Activated naive CD4-positive, alpha-beta T cell treated with anti-CD3 and anti-CD28 coated beads, Interleukin-2, amount 50 U/mL, for 16 hours (primary cell): ENCODE data around the gene PLPPR5.
A peak's percentile ranks its signal among the peaks of the same experiment; 100 is the strongest.
"Not testable (repeated sequence)": the region's sequence is repeated elsewhere in the genome, so short reads cannot be mapped to it uniquely, and the experiment has no call there.

Experiments used
- DNase-seq: peaks from one replicate; pipeline ENCODE4 v3.0.0-alpha.2; 2020

The PLPPR5 gene, protein sequence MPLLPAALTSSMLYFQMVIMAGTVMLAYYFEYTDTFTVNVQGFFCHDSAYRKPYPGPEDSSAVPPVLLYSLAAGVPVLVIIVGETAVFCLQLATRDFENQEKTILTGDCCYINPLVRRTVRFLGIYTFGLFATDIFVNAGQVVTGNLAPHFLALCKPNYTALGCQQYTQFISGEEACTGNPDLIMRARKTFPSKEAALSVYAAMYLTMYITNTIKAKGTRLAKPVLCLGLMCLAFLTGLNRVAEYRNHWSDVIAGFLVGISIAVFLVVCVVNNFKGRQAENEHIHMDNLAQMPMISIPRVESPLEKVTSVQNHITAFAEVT

DNA sequence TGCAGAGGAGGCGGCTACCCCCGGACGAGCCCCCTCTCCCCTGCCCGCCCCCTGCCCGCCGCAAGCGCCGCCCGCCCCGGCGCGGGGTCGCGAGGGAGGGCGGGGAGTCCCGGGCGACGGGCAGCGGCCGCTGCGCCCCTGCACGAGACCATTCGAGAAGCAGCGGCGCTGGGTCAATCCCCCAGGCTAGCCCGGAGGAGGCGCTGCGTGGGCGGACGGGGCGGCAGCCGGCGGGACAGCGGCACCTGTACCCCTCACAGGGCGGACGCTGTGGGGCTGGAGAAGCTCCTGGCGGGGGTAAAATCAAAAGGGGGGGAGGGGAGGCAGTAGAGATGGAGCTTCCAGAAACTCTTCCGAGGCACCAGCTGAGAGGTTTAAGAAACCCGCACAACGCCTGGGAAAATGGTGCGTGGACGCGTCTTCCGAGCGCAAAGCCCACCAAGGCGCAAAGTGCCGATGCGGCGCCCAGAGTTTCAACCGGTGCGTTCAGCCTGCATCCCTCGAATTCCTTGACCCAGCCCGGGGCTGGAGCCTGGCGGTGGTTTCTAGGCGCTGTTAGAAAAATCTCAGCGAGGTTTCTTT, at the start of gene PLPPR5:
TSS of gene PLPPR5 (minus strand) at position 1 of the 582 bp plus-strand sequence. CDS start 190 bp downstream, outside the sequence.
- DNase-seq: peak; percentile 21

GRCh38 chr1:99051611-99052283, 47.1 kb upstream of the PLPPR5 start:
- DNase-seq: no peak

GRCh38 chr1:99049745-99050144, 45.1 kb upstream of the PLPPR5 start:
- no peak for DNase-seq

GRCh38 chr1:99036746-99037145, 32.1 kb upstream of the PLPPR5 start:
- not testable (repeated sequence) for DNase-seq

GRCh38 chr1:99018313-99018712, 13.7 kb upstream of the PLPPR5 start:
- DNase-seq: no peak

- no peak for DNase-seq
Observed at GRCh38 chr1:99017655-99018054, 13.0 kb upstream of the PLPPR5 start.

DNA sequence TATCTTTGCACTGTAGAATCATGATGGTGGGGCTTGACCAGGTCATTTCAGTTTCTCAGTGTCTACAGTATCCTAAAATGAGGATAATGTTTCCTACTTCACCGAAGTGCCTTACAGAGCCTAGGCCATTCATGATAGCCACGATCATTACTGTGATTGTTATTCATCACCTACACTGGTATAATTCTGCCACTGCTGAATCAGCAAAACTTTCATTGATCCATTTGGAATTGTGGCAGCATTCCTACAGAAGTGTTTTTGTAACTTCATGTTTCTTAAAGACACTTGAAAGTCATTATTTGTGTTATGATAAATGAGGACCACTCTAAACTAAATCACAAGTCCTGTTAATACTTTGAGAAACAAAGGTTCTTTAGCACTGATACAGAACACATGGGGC, 6.0 kb upstream of the PLPPR5 start:
- no peak for DNase-seq

- DNase-seq: no peak
Observed at GRCh38 chr1:99007366-99007765, 2.7 kb upstream of the PLPPR5 start.

DNA sequence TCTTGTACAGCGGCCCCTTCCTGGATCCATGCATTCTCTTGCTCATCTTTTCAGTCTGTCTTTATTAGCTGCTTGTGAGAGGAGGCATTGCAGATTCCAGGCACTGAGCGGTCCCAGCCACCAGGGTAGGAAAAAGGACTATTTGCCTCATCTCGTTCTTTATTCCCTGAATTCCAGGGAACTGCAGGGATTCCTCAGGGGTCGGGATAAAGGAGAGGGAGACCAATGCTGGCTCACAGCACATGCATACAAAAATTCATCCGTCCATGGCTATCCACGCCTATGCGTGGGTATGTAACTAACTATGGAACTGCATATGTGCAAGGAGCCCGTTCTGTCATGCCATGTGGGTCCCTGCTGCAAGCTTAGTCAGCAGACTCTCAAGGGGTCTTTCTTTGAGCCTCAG, 879 bp upstream of the PLPPR5 start:
- no peak for DNase-seq

- peak; percentile 22 for DNase-seq
Observed at GRCh38 chr1:99004254-99004860, 304 bp downstream of the PLPPR5 start.

DNA sequence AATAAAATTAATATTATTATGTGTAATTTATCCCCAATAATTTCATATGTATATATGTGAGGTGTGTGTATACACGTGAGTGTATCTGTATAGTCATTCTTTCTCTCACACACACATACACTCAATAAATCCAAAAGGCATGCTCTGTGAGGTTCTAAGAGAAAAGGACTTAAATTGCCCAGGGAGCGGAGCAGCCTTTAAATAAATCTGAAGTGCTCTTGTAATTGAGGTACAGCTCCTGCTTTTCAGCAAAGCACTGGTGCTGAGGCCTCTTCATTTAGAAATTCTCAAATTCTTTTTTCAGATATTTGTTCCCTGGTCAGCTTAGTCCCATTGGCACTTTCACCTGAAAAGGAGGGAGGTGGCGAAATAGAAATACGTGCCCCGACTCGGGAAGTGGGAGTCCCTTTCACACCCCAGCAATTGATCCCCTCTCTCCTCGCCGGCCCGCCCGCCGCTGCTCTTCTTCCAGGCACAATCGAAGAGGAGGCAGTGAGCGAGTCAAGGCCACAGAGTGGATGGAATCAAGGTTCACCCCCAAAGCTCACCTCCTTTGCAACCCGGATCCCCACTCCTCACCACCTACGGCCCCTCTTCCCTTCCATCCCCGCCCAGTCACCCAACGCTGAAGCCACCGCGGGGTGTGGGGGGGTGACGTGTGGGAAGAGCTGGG, 944 bp downstream of the PLPPR5 start:
- DNase-seq: no peak

- no peak for DNase-seq
Observed at GRCh38 chr1:98992844-98993243, 11.8 kb downstream of the PLPPR5 start.

DNA sequence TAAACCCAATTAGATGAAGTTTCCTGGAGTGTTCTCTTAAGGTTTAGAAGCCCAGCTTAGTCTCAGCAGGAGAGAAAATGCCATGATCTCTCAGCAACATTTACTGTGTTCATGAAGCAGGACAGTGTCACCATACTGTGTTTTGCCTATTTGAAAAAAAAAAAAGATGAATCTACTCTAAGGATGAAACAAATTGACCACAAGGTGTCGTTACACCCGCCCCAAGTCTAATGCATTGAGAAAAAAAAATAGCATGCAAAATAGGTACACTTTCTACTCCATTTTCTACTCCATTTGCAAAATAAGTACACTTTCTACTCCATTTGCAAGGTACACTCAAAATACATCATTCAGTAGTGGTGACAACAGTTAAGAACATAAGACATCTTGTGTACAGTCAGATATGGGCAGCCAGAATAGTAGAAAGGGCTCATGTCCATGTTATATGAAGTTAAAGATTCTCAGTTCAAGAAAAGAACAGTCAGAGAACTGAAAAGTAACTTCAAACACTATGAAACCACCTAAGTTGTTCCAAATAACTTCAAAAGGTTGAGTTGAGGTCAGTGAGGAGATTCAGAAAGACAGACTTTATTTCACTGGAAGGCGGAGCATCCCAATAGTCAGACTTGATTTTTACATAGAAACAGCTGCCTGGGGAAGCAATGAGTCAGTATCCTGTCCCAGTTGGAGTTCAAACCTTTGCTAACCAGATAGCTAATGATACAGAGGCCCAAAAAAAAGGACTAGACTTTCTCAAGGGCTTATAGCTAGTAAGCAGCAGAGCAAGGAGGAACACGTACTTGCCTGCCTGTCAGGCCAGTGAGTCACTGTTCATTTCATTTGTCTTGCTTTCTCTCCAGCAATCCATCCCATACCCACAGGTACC, 13.3 kb downstream of the PLPPR5 start:
- DNase-seq: no peak

- DNase-seq: no peak
Observed at GRCh38 chr1:98989556-98989907, 15.1 kb downstream of the PLPPR5 start.

- no peak for DNase-seq
Observed at GRCh38 chr1:98988904-98989555, 15.6 kb downstream of the PLPPR5 start.

DNA sequence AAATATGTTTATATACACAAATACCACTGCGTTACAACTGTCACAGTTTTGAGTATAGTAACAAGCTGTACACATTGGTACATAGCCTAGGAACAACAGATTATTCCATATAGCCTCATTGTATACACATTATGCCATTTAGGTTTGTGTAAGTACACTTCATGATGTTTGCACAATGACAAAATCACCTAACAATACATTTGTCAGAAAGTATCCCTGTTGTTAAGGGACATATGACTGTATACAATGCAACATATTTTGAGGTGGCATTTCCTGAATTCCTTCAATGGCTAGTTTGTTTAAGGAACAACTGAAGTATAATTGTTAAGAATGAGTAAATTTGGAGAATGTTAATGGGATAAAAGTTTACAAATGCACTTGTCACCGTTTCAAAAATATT, 19.0 kb downstream of the PLPPR5 start:
- no peak for DNase-seq

GRCh38 chr1:98981917-98982513, 22.6 kb downstream of the PLPPR5 start:
- no peak for DNase-seq

DNA sequence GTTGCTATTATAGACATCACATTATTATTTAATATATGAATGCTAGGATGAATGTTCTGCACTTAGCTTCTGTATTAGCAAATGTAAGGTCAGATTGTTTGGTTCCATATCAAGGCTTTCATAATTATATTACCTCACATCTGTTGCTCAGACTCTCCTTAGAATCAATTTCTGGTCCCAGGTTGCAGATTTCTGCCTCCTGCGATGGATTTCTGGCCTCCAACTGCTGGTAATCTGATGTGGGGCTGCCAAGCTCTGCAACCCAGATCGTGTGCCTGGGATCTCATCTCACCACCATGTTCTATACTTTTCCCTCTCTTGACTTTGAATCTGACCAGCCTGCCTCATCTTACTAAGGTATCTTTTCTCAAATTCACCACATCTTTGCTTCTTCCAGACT, 25.2 kb downstream of the PLPPR5 start:
- no peak for DNase-seq

DNA sequence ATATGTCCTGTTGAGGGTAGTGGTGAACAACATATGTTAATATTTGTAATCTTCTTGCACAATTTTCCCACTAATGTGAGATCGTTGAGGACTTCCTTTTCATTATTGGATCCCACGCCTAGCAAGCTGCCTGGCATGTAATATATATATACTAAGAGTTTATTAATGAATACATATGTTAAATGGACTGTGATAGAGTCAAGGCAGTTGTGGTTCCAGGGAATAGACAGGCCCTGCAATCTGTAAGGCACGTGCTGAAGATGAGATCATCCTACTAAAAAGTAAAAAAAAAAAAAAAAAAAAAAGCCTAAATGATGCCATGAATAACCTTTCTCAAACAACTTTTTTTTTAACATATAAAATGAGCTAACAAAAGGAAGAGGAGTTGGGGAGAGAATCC, 28.9 kb downstream of the PLPPR5 start:
- DNase-seq: no peak

- DNase-seq: no peak
Observed at GRCh38 chr1:98975113-98975512, 29.5 kb downstream of the PLPPR5 start.

GRCh38 chr1:98969798-98970490, 34.7 kb downstream of the PLPPR5 start:
- no peak for DNase-seq
